Measurements from ENCODE around the gene GRB7.

DNA sequence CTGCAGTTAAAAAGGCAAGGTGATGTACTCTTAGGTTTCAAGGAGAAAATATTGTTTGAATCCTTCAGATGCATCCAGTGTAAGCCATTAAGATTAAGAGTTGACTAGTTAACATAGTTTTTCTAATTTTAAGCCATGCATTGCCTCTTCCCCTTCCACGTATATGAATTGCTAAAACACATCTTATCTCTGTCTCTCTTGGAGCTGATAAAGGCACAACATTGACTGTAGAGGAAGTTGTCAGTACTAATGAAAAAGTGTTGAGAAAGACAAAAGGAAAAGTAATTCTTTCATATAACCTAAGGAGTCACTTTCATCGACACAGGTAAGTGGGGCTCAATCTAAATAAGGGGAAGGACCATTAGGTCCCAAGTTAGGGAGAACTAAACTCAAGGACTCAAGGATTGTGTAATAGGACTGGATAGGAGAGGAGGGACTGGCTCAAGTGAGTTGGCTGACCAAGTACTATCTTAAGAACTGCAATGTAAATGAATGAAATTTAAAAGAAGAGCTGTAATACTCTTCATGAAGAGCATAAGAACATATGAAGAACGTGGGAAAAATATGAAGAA lies 55.6 kb downstream of the GRB7 start:
- TF ChIP-seq, protein P1, sequence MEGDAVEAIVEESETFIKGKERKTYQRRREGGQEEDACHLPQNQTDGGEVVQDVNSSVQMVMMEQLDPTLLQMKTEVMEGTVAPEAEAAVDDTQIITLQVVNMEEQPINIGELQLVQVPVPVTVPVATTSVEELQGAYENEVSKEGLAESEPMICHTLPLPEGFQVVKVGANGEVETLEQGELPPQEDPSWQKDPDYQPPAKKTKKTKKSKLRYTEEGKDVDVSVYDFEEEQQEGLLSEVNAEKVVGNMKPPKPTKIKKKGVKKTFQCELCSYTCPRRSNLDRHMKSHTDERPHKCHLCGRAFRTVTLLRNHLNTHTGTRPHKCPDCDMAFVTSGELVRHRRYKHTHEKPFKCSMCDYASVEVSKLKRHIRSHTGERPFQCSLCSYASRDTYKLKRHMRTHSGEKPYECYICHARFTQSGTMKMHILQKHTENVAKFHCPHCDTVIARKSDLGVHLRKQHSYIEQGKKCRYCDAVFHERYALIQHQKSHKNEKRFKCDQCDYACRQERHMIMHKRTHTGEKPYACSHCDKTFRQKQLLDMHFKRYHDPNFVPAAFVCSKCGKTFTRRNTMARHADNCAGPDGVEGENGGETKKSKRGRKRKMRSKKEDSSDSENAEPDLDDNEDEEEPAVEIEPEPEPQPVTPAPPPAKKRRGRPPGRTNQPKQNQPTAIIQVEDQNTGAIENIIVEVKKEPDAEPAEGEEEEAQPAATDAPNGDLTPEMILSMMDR (IDR thresholded peaks at IDR 0.05; ENCODE audit: poor library complexity) = no peak
- TF ChIP-seq EZH2 (IDR thresholded peaks at IDR 0.05; ENCODE audit: borderline replicate concordance) (no peak), EZH2phosphoT487 (IDR thresholded peaks at IDR 0.05; ENCODE audit: low read depth, severe bottlenecking, unreplicated experiment) (no peak)

Data from hepatocyte (in vitro differentiated cells).